AG04450 (cell line): ENCODE measurements around the gene DPH1. TPM values are rescaled to one million over a fixed set of nuclear protein-coding genes. Genes with fewer than 3 reads are reported as not detected.

Source experiments
- CTCF ChIA-PET: fragments of 300-600, 350-600 bp; formaldehyde crosslinking; extraction: SDS; loops from one replicate; lab custom pipeline; 2022; ENCODE audit warnings: antibody characterized with exemption, inconsistent platforms; lab: Charles Lee
- POLR2A ChIA-PET: fragments of 350-600 bp; formaldehyde crosslinking; extraction: SDS; loops from one replicate; lab custom pipeline; 2021; ENCODE audit warnings: antibody characterized with exemption, inconsistent platforms; lab: Yijun Ruan, JAX
- DNase-seq: peaks from one replicate; pipeline ENCODE4 v3.0.0-alpha.2; 2011; ENCODE audit warnings: low read depth, low spot score
- H3K27ac ChIP-seq: one replicate; pipeline ENCODE4 v1.5.1; 2012; ENCODE audit warnings: low read depth, low read length, control low read depth
- H3K27me3 ChIP-seq: one replicate; pipeline ENCODE4 v1.6.0; 2012; ENCODE audit warnings: low read length; ENCODE audit not compliant: control insufficient read depth, insufficient read depth
- H3K4me3 ChIP-seq: 2 replicates; pipeline ENCODE4 v1.5.1; 2011; ENCODE audit warnings: mild to moderate bottlenecking, low read depth, low read length, control low read depth
- H3K9me3 ChIP-seq: 2 replicates; pipeline ENCODE4 v1.5.1; 2012; ENCODE audit warnings: low read length; ENCODE audit not compliant: control insufficient read depth, insufficient read depth
- CTCF ChIP-seq: IDR thresholded peaks from 2 replicates; pipeline ENCODE4 v1.5.1; 2011; ENCODE audit warnings: low read depth, low read length, control low read depth, inconsistent platforms
- polyA plus RNA-seq: library from polyadenylated mRNA; depleted of rRNA; stranded (reverse); fragments of >200 nt; gene quantifications from 2 replicates; pipeline ENCODE4 v1.2.3, GENCODE V29; 2011

DPH1 gene
- polyA plus RNA-seq, 1 experiment: 25.3 TPM

GRCh38 chr17:1999557-2000251, 30.2 kb upstream of the DPH1 start:
- POLR2A ChIA-PET: interaction anchor here (0.5 to 0.6 kb wide), 3 partner anchors 19 to 228 kb away, joined by 3 to 5 read pairs (median 4); no protein-coding TSS in a partner anchor
- H3K9me3 ChIP-seq: no peaks in the 10 kb centered on the region; the same call in 1 of the 2 replicates
- CTCF ChIA-PET: interaction anchor here (0.6 kb wide), 1 partner anchor 91 kb away, joined by 3 read pairs; no protein-coding TSS in a partner anchor
- TF ChIP-seq CTCF: no peak
- no peak overlapping the region for H3K4me3 ChIP-seq
- peaks cover 8% of the 10 kb centered on the region for H3K27me3 ChIP-seq
- H3K27ac ChIP-seq: no peak overlapping the region
- DNase-seq: no peak

- no peak for DNase-seq
- Histone ChIP-seq H3K4me3 (no peak overlapping the region), H3K27ac (no peak overlapping the region), H3K27me3 (peaks cover 4% of the 10 kb centered on the region), H3K9me3 (no peaks in the 10 kb centered on the region; the same call in 1 of the 2 replicates)
- CTCF ChIA-PET: no interaction called here
- TF ChIP-seq CTCF: no peak
- POLR2A ChIA-PET: interaction anchor here (1.0 kb wide), 1 partner anchor 8 kb away, joined by 3 read pairs; no protein-coding TSS in a partner anchor
Observed at GRCh38 chr17:2002767-2003329, 27.1 kb upstream of the DPH1 start.

GRCh38 chr17:2003525-2003924, 26.4 kb upstream of the DPH1 start:
- ChIA-PET CTCF (interaction anchor here (0.7 kb wide), 1 partner anchor 175 kb away, joined by 3 read pairs; no protein-coding TSS in a partner anchor), POLR2A (interaction anchor here (1.0 kb wide), 1 partner anchor 8 kb away, joined by 3 read pairs; no protein-coding TSS in a partner anchor)
- H3K27ac ChIP-seq: no peak overlapping the region
- H3K4me3 ChIP-seq: no peak overlapping the region
- no peak for TF ChIP-seq CTCF
- H3K27me3 ChIP-seq: peaks cover 4% of the 10 kb centered on the region
- no peaks in the 10 kb centered on the region; the same call in 1 of the 2 replicates for H3K9me3 ChIP-seq
- DNase-seq: no peak

GRCh38 chr17:2004435-2004952, 25.5 kb upstream of the DPH1 start:
- ChIA-PET CTCF (interaction anchor here (0.7 kb wide), 2 partner anchors 16 to 176 kb away, joined by 3 to 4 read pairs; no protein-coding TSS in a partner anchor), POLR2A (no interaction called here)
- no peak for DNase-seq
- no peak overlapping the region for H3K4me3 ChIP-seq
- no peak overlapping the region for H3K27ac ChIP-seq
- H3K9me3 ChIP-seq: no peaks in the 10 kb centered on the region; the same call in 1 of the 2 replicates
- no peak for TF ChIP-seq CTCF
- peaks cover 4% of the 10 kb centered on the region for H3K27me3 ChIP-seq
